H7 (cell line): Measurements from ENCODE around the gene TLX2. TPM values are rescaled to one million over a fixed set of nuclear protein-coding genes. Genes with fewer than 3 reads are reported as not detected.
"Not testable (repeated sequence)": the region's sequence is repeated elsewhere in the genome, so short reads cannot be mapped to it uniquely, and the experiment has no call there.

Experiments used
- DNase-seq: peaks from one replicate; pipeline ENCODE4 v3.0.0; 2012
- H3K27me3 ChIP-seq: 2 replicates; pipeline ENCODE4 v1.6.0; 2011; ENCODE audit warnings: mild to moderate bottlenecking, low read length; ENCODE audit not compliant: control insufficient read depth, insufficient read depth
- H3K36me3 ChIP-seq: replicated peaks from 2 replicates; pipeline ENCODE4 v1.5.1; 2011; ENCODE audit warnings: low read length; ENCODE audit not compliant: control insufficient read depth, insufficient read depth
- H3K4me3 ChIP-seq: 2 replicates; pipeline ENCODE4 v1.5.1; 2011; ENCODE audit warnings: low read depth, mild to moderate bottlenecking, control low read depth, low read length, moderate library complexity; ENCODE audit not compliant: insufficient read depth
- total RNA-seq: library from RNA; depleted of rRNA; stranded (reverse); fragments of >200 nt; shearing (Covaris generic); gene quantifications from 2 replicates; pipeline ENCODE4 v1.2.3, GENCODE V29; 2014; rRNA removed

TLX2 gene
- total RNA-seq, 1 experiment from 2014 or later, result not detected

GRCh38 chr2:74559912-74560311 is 45.7 kb downstream of the TLX2 start:
- H3K27me3 ChIP-seq, result peaks cover 40% of the 10 kb centered on the region
- no peaks in the 10 kb centered on the region for H3K36me3 ChIP-seq
- DNase-seq, result peak; percentile 76
- no peak overlapping the region for H3K4me3 ChIP-seq

- no peak overlapping the region for H3K4me3 ChIP-seq
- H3K27me3 ChIP-seq, result peaks cover 33% of the 10 kb centered on the region
- no peak for DNase-seq
- no peaks in the 10 kb centered on the region for H3K36me3 ChIP-seq
Observed at GRCh38 chr2:74560591-74560990, 46.3 kb downstream of the TLX2 start.

GRCh38 chr2:74561022-74561421 is 46.8 kb downstream of the TLX2 start:
- not testable (repeated sequence) for DNase-seq, H3K4me3 ChIP-seq

GRCh38 chr2:74562126-74562775 is 48.0 kb downstream of the TLX2 start:
- Histone ChIP-seq H3K27me3 (peaks cover 21% of the 10 kb centered on the region), H3K36me3 (no peaks in the 10 kb centered on the region), H3K4me3 (no peak overlapping the region)
- no peak for DNase-seq

More at GRCh38 chr2:74561022-74561421, 46.8 kb downstream of the TLX2 start:
- not testable (repeated sequence) for H3K36me3 ChIP-seq
- H3K27me3 ChIP-seq, result peaks cover 29% of the 10 kb centered on the region

- Histone ChIP-seq H3K36me3 (no peaks in the 10 kb centered on the region), H3K4me3 (no peak overlapping the region), H3K27me3 (peaks cover 10% of the 10 kb centered on the region)
- no peak for DNase-seq
Observed at GRCh38 chr2:74564222-74564621, 50.0 kb downstream of the TLX2 start.

GRCh38 chr2:74566076-74566753 is 52.0 kb downstream of the TLX2 start:
- H3K36me3 ChIP-seq, result no peaks in the 10 kb centered on the region
- H3K4me3 ChIP-seq, result no peak overlapping the region
- H3K27me3 ChIP-seq, result peaks cover 3% of the 10 kb centered on the region; the same call in 1 of the 2 replicates
- no peak for DNase-seq

- Histone ChIP-seq H3K27me3 (peaks cover 2% of the 10 kb centered on the region; the same call in 1 of the 2 replicates), H3K36me3 (no peaks in the 10 kb centered on the region)
Observed at GRCh38 chr2:74566754-74567085, 52.5 kb downstream of the TLX2 start.

More at GRCh38 chr2:74566754-74567085, 52.5 kb downstream of the TLX2 start:
- DNase-seq, result no peak
- H3K4me3 ChIP-seq, result no peak overlapping the region

Other genes starting within 250 kb of the TLX2 start
- 0.90 and 1.1 TPM in 2 replicates for gene SLC4A5, start 171.0 kb upstream of the TLX2 start, total RNA-seq
- 100 and 105 TPM in 2 replicates for gene DCTN1, start 134.1 kb upstream of the TLX2 start, total RNA-seq
- gene C2orf81, start 92.8 kb upstream of the TLX2 start, total RNA-seq, result 0.83 and 1.6 TPM in 2 replicates
- gene WDR54, start 92.7 kb upstream of the TLX2 start, total RNA-seq, result 38.0 and 55.5 TPM in 2 replicates
- 93.4 and 107 TPM in 2 replicates for gene RTKN, start 72.5 kb upstream of the TLX2 start, total RNA-seq
- 9.6 and 11.3 TPM in 2 replicates for gene INO80B, start 59.4 kb upstream of the TLX2 start, total RNA-seq
- gene WBP1, start 56.0 kb upstream of the TLX2 start, total RNA-seq, result 81.0 and 88.9 TPM in 2 replicates
- gene MOGS, start 49.1 kb upstream of the TLX2 start, total RNA-seq, result 91.2 and 98.8 TPM in 2 replicates
- gene MRPL53, start 41.8 kb upstream of the TLX2 start, total RNA-seq, result 25.9 and 34.1 TPM in 2 replicates
- 9.8 and 12.0 TPM in 2 replicates for gene CCDC142, start 31.5 kb upstream of the TLX2 start, total RNA-seq
- gene TTC31, start 31.4 kb upstream of the TLX2 start, total RNA-seq, result 20.4 and 22.5 TPM in 2 replicates
- 0.11 and 0.17 TPM in 2 replicates for gene LBX2, start 14.8 kb upstream of the TLX2 start, total RNA-seq
- gene PCGF1, start 6.8 kb upstream of the TLX2 start, total RNA-seq, result 12.4 and 15.1 TPM in 2 replicates
- gene DQX1, start 11.8 kb downstream of the TLX2 start, total RNA-seq, result 0.10 and 0.78 TPM in 2 replicates
- gene AUP1, start 15.3 kb downstream of the TLX2 start, total RNA-seq, result 99.5 and 105 TPM in 2 replicates
- gene HTRA2, start 15.5 kb downstream of the TLX2 start, total RNA-seq, result 27.0 and 39.6 TPM in 2 replicates
- gene LOXL3, start 39.5 kb downstream of the TLX2 start, total RNA-seq, result 6.6 and 7.7 TPM in 2 replicates
- 4.9 and 6.9 TPM in 2 replicates for gene DOK1, start 40.3 kb downstream of the TLX2 start, total RNA-seq
- gene M1AP, start 133.9 kb downstream of the TLX2 start, total RNA-seq, result 3.9 and 4.8 TPM in 2 replicates
- 1.1 and 1.3 TPM in 2 replicates for gene SEMA4F, start 139.8 kb downstream of the TLX2 start, total RNA-seq